H1 (cell line): ENCODE results near the gene IFNL4. TPM values are rescaled to one million over a fixed set of nuclear protein-coding genes. Genes with fewer than 3 reads are reported as not detected.

Source experiments
- CHD2 ChIP-seq: IDR thresholded peaks from 2 replicates; pipeline ENCODE4 v1.6.1; 2012; ENCODE audit warnings: low read length, improper control_type of control experiment
- EZH2 ChIP-seq: fragments of 200-600 bp; sonication (generic); IDR thresholded peaks from 2 replicates; pipeline ENCODE4 v1.7.1; 2012; ENCODE audit warnings: low read depth, mild to moderate bottlenecking, moderate library complexity, low read length, inconsistent platforms; ENCODE audit not compliant: severe bottlenecking
- FOSL1 ChIP-seq: IDR thresholded peaks from 2 replicates; pipeline ENCODE4 v1.6.1; 2011; ENCODE audit warnings: mild to moderate bottlenecking, low read depth, low read length, moderate library complexity; ENCODE audit not compliant: insufficient read depth
- JUN ChIP-seq: IDR thresholded peaks from 2 replicates; pipeline ENCODE4 v1.6.1; 2011; ENCODE audit warnings: low read depth, mild to moderate bottlenecking, improper control_type of control experiment, low read length
- KDM5A ChIP-seq: fragments of 200-600 bp; IDR thresholded peaks from 2 replicates; pipeline ENCODE4 v1.7.1; 2012; ENCODE audit warnings: mild to moderate bottlenecking, low read length, inconsistent platforms, mixed read lengths
- POLR2AphosphoS5 ChIP-seq: IDR thresholded peaks from 2 replicates; pipeline ENCODE4 v1.6.1; 2011; ENCODE audit warnings: low read depth, low read length
- RAD21 ChIP-seq, 2 experiments: IDR thresholded peaks in 1 of 2; conservative IDR thresholded peaks in 1 of 2; 2 replicates each; pipeline ENCODE4 v1.6.1; 2011; ENCODE audit warnings: low read depth in 2 of 2, low read length in 2 of 2, improper control_type of control experiment in 1 of 2, inconsistent platforms in 1 of 2, mild to moderate bottlenecking in 1 of 2, moderate library complexity in 1 of 2
- SAP30 ChIP-seq: fragments of 300-600 bp; sonication (generic); IDR thresholded peaks from 2 replicates; pipeline ENCODE4 v1.7.1; 2012; ENCODE audit warnings: low read length, moderate library complexity, mild to moderate bottlenecking, inconsistent platforms; ENCODE audit not compliant: insufficient read depth, insufficient replicate concordance
- SIRT6 ChIP-seq: IDR thresholded peaks from one replicate; pipeline ENCODE4 v1.7.1; 2012; ENCODE audit warnings: low read length, inconsistent platforms
- SP4 ChIP-seq: IDR thresholded peaks from 2 replicates; pipeline ENCODE4 v1.6.1; 2012; ENCODE audit warnings: low read length, inconsistent platforms
- SRF ChIP-seq: IDR thresholded peaks from 2 replicates; pipeline ENCODE4 v1.6.1; 2011; ENCODE audit warnings: mild to moderate bottlenecking, low read depth, low read length, moderate library complexity
- ZNF274 ChIP-seq: IDR thresholded peaks from 2 replicates; pipeline ENCODE4 v1.7.0; 2012; ENCODE audit warnings: low read length, borderline replicate concordance; ENCODE audit errors: extremely low read depth
- polyA plus RNA-seq, 7 experiments: library from polyadenylated mRNA; depleted of rRNA in 3 of 7; stranded (reverse) in 5 of 7; unstranded in 2 of 7; fragments of >200 nt in 5 of 7; fragments of 200-250 nt in 2 of 7; gene quantifications; 1 replicate in 5 of 7; 2 replicates in 1 of 7; 4 replicates in 1 of 7; pipeline versions ENCODE4 v1.2.1 to v1.2.3, GENCODE V29; 2011 to 2013; ENCODE audit warnings: missing spikeins in 2 of 7, mixed read lengths in 2 of 7
- total RNA-seq: library from RNA; stranded (reverse); fragmentation: NEBNext Ultra II Directional; extraction: Animal tissue kit (Norgen Biotek cat#: 25700); gene quantifications from 2 replicates; pipeline ENCODE4 v1.2.1, GENCODE V29; 2021

The IFNL4 gene
- total and polyA plus RNA-seq, 2 of the 8 experiments (the other 6 are each of a cell fraction or from before 2014, with no cell fraction given) = not detected

- TF ChIP-seq SRF (no peak), SAP30 (no peak), CHD2 (no peak), SP4 (no peak), JUN (no peak), ZNF274 (no peak), EZH2 (peak; percentile 95), SIRT6 (no peak), KDM5A (no peak), RAD21 (IDR thresholded peaks at IDR 0.05 in 1 of 2, conservative IDR thresholded peaks at IDR 0.05 in 1 of 2; ENCODE audit: low read depth in 2 of 2, low read length in 2 of 2) (no peak), FOSL1 (no peak), POLR2AphosphoS5 (no peak)
Measured at GRCh38 chr19:39264306-39265290, 15.9 kb upstream of the IFNL4 start (continued).
